Measurements from ENCODE around the gene CCDC68.
"Not testable (repeated sequence)": the region's sequence is repeated elsewhere in the genome, so short reads cannot be mapped to it uniquely, and the experiment has no call there.

CCDC68 gene

GRCh38 chr18:54958704-54959625 lies at the start of gene CCDC68:
CCDC68 (minus strand) TSS chr18:54959461; CDS start chr18:54942791, 16,670 bp downstream.
- no peak for DNase-seq (ENCODE audit: low read depth in 1 of 2, low spot score in 1 of 2)

DNA sequence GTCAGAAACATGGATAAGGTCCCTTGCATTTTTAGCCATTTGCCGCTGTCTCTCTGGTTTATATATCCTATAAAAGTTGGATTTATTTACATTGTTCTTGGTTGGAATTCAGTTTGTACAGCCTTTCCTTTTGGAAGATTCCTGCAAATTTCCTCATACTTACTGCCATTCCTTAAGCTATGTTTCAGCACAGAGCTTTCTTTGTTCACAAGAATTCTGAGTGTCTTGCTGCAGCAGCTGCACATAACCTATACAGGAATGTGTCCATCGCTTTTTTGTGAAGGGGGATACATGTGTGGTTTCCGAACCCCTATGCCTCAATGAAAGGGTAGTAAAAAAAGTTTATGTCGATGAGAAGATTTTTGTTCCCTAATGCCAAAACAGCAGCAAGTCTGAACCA lies 48.3 kb upstream of the CCDC68 start:
- DNase-seq (ENCODE audit: low read depth in 1 of 2, low spot score in 1 of 2), result no peak

DNA sequence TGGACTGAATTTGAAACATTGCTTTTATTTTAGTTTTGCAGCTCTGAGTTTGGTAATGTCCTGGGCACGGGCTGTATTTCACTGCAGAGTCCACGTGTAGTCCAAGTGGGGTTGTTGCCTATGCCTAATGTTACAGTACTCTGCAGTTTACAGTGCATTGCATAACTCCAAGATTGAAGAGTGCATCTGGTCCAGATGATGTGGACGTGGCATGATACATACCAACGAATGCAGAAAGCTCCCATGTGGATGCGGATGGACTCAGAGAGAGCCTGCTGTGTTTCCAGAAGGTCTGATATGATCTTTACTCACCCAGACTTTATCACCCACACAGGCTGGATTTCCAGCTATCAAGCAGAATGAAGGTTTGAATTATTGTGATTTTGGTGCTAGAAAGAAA lies 44.4 kb upstream of the CCDC68 start:
- DNase-seq (ENCODE audit: low read depth in 1 of 2, low spot score in 1 of 2), result no peak

- no peak for DNase-seq (ENCODE audit: low read depth in 1 of 2, low spot score in 1 of 2)
Observed at GRCh38 chr18:55002261-55002660, 43.0 kb upstream of the CCDC68 start.

DNA sequence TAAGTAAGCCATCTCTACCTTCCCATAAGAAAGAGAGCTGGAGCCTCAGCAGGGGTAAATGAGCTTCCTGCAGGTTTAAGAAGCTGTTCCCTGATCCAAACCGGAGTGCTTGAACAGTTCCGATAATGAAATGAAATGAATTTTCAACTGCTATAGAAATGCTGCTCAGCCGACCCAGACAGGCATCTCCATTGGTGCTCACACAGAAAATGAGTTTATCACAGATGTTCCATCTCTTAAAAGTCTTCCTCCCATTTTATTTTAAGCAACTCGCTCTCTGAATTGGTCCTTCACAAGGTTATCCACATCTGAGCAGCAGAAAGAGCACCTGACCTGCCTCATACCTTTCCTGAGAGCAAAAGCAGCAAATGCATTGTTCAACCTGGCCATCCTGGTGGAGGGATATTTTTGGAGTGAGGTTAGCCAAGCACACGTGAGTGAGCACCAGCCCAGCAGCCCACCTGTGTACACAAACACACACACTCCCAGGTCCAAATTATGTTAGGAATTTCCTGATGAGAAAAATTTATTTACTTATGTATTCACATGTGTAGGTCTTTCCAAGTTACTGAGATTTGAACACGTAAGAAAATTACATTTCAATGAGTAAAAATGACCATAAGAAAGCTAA lies 42.2 kb upstream of the CCDC68 start:
- DNase-seq (ENCODE audit: low read depth in 1 of 2, low spot score in 1 of 2), result no peak

- no peak for DNase-seq (ENCODE audit: low read depth in 1 of 2, low spot score in 1 of 2)
Observed at GRCh38 chr18:55000529-55000928, 41.3 kb upstream of the CCDC68 start.

GRCh38 chr18:54999016-54999415 lies 39.8 kb upstream of the CCDC68 start:
- no peak for DNase-seq (ENCODE audit: low read depth in 1 of 2, low spot score in 1 of 2)

DNA sequence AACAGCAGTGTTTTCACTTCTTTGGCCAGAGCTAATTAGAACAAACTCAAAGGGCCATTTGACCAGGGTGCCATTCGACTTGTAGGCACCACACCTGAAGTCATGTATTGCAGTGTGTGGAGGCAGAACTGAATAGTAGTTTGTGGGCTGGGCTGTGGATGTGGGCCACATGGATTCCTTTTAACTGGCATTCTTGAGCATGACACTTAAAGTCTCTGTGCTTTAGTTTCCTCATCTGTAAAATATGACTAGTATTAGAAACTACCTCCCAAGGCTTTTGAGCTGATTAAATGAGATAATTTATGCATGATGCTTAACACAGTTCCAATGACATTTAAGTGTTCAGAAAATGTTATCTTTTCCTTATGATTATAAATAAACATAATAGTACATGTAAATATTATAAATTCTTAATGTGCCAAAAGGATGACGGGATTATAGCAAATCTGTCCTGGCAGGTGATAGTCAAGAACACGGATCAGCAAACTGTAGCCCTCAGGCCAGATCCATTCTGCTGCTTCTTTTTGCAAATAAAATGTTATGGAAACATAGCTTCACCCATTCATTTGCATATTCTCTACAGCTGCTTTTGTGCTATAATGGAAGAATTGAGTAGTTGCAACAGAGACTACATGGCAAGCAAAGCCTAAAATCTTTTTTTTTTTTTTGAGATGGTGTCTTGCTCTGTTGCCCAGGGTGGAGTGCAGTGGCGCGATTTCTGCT lies 36.3 kb upstream of the CCDC68 start:
- DNase-seq (ENCODE audit: low read depth in 1 of 2, low spot score in 1 of 2), result no peak

- no peak for DNase-seq (ENCODE audit: low read depth in 1 of 2, low spot score in 1 of 2)
Observed at GRCh38 chr18:54991981-54992380, 32.7 kb upstream of the CCDC68 start.

- DNase-seq (ENCODE audit: low read depth in 1 of 2, low spot score in 1 of 2), result no peak
Observed at GRCh38 chr18:54984908-54985307, 25.6 kb upstream of the CCDC68 start.

GRCh38 chr18:54983791-54984190 lies 24.5 kb upstream of the CCDC68 start:
- no peak for DNase-seq (ENCODE audit: low read depth in 1 of 2, low spot score in 1 of 2)

- no peak for DNase-seq (ENCODE audit: low read depth in 1 of 2, low spot score in 1 of 2)
Observed at GRCh38 chr18:54983041-54983686, 23.9 kb upstream of the CCDC68 start.

- DNase-seq (ENCODE audit: low read depth in 1 of 2, low spot score in 1 of 2), result no peak
Observed at GRCh38 chr18:54981076-54981475, 21.8 kb upstream of the CCDC68 start.

- DNase-seq (ENCODE audit: low read depth in 1 of 2, low spot score in 1 of 2), result no peak
Observed at GRCh38 chr18:54975598-54975997, 16.3 kb upstream of the CCDC68 start.

DNA sequence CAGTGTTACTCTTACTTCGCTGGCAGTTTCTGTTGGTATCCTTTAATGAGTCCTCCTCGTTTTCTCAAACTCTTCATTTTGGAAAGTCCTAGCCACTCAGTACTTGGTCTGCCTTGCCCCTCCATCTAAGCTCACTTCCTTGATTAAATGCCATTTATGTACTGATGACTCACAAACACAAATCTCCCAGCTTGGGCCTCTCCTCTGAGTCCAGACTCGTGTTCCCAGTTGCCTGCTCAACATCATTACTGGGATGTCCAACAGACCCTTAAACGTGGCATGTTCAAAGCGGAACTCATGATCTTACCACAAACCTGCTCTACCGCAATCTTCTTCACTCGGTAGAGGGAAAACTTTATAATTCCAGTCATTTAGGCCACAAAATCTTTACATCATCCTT lies 13.8 kb upstream of the CCDC68 start:
- no peak for DNase-seq (ENCODE audit: low read depth in 1 of 2, low spot score in 1 of 2)

DNA sequence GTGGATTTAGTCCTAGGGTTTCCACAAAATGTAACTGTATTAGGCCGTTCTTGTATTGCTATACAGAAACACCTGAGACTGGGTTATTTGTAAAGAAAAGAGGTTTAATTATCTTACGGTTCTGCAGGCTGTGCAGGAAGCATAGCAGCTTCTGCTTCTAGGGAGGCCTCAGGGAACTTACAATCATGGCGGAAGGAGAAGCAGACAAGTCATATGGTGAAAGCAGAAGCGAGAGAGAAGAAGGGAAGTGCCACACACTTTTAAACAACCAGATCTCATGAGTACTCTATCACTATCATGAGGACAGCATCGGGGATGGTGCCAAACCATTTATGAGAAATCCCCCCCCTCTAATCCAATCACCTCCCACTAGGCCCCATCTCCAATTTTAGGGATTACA lies 9.5 kb upstream of the CCDC68 start:
- DNase-seq (ENCODE audit: low read depth in 1 of 2, low spot score in 1 of 2), result no peak

- not testable (repeated sequence) for DNase-seq (ENCODE audit: low read depth in 1 of 2, low spot score in 1 of 2)
Observed at GRCh38 chr18:54968237-54968636, 9.0 kb upstream of the CCDC68 start.

- no peak for DNase-seq (ENCODE audit: low read depth in 1 of 2, low spot score in 1 of 2)
Observed at GRCh38 chr18:54967786-54968185, 8.5 kb upstream of the CCDC68 start.

DNA sequence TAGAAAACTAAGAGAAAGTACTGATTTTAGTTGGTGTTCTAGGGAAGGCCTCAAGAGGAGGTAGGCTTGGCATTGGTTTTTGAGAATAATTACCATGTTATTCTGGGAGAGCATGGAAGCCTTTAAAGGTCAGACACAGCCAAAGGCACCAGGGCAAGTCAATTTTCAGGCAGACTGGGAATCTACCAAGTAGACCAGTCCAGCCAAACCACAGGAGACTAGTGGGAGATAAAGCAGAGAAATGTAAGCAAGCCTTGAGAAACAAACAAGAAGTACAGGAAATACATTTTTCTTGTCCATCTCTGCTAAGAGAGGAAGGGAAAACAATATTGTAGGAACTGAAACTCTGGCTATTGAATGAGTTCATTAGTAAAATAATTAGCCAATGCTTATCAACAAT lies 5.5 kb upstream of the CCDC68 start:
- no peak for DNase-seq (ENCODE audit: low read depth in 1 of 2, low spot score in 1 of 2)

DNA sequence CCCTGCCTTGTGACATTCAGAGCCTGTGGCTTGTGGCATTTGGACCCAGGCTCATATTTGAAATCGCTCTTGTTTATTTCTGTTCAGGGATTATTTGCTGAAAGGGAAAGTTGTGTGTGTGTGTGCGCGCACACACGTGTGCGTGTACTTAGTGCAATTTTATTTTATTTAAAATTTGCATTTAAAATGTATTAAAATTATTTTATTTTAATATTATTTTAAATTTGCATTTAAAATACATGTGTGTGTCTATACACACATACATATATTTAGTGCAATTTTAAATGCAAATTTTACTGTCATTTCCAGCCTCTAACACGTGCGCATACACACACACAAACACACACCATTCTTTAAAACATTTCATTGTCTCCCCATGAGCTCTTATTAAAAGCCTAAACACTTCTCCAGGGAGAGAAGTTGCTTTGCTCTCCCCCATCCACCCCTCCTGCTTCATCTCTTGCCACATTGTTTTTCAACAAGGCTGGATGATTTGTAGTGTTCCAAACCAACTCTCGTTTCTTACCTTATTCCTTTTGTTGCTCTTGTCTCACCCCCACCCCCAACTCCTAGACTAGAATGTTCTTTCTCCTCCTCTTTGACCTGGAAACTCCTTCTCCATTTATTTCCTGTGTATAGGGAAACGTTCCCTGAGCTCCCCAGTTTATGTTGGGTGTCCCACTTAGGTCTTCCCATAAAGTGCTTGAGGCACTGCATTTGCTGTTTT lies 3.8 kb upstream of the CCDC68 start:
- no peak for DNase-seq (ENCODE audit: low read depth in 1 of 2, low spot score in 1 of 2)

GRCh38 chr18:54961868-54962267 lies 2.6 kb upstream of the CCDC68 start:
- no peak for DNase-seq (ENCODE audit: low read depth in 1 of 2, low spot score in 1 of 2)
